RWPE2 (cell line): ENCODE results near the gene LARGE1.

Experiments
- ATAC-seq: fragments of 200-7000 bp; cut with Tn5 transposase; 3 replicates; pipeline ENCODE4 v1.9.1; 2021; ENCODE audit warnings: low read depth
- DNase-seq: peaks from one replicate; pipeline ENCODE4 v3.0.0-alpha.2; 2020; ENCODE audit warnings: low spot score
- H3K27ac ChIP-seq: fragments of 450-650 bp; 2 replicates; pipeline ENCODE4 v1.5.1; 2017; ENCODE audit warnings: mild to moderate bottlenecking; ENCODE audit not compliant: poor library complexity, severe bottlenecking
- H3K27me3 ChIP-seq: fragments of 250-450 bp; sonication (Bioruptor Pico); 2 replicates; pipeline ENCODE4 v1.5.1; 2021; ENCODE audit warnings: mild to moderate bottlenecking, moderate library complexity; ENCODE audit not compliant: insufficient read depth, poor library complexity, severe bottlenecking
- H3K36me3 ChIP-seq: fragments of 250-450 bp; sonication (Bioruptor Pico); 2 replicates; pipeline ENCODE4 v1.5.1; 2020; ENCODE audit warnings: low read depth, mild to moderate bottlenecking, moderate library complexity
- H3K4me1 ChIP-seq: fragments of 250-450 bp; sonication (Bioruptor Pico); 2 replicates; pipeline ENCODE4 v1.5.1; 2021; ENCODE audit warnings: mild to moderate bottlenecking, moderate library complexity; ENCODE audit not compliant: insufficient read depth, poor library complexity, severe bottlenecking
- H3K4me3 ChIP-seq: fragments of 250-450 bp; sonication (Bioruptor Pico); 2 replicates; pipeline ENCODE4 v1.5.1; 2021; ENCODE audit warnings: mild to moderate bottlenecking, moderate library complexity; ENCODE audit not compliant: severe bottlenecking
- H3K9me3 ChIP-seq: fragments of 250-450 bp; sonication (Bioruptor Pico); 2 replicates; pipeline ENCODE4 v1.5.1; 2021; ENCODE audit warnings: mild to moderate bottlenecking, moderate library complexity; ENCODE audit not compliant: severe bottlenecking
- CTCF ChIP-seq: fragments of 450-650 bp; IDR thresholded peaks from one replicate; pipeline ENCODE4 v1.5.1; 2017; ENCODE audit warnings: mild to moderate bottlenecking, moderate library complexity; ENCODE audit not compliant: poor library complexity, severe bottlenecking

The LARGE1 gene

GRCh38 chr22:33748714-33749113 lies 171.6 kb downstream of the LARGE1 start:
- H3K9me3 ChIP-seq: no peaks in the 10 kb centered on the region
- H3K36me3 ChIP-seq: no peaks in the 10 kb centered on the region
- no peaks in the 10 kb centered on the region for H3K4me1 ChIP-seq
- no peak overlapping the region for H3K27ac ChIP-seq
- DNase-seq (no peak), ATAC-seq (no peak)
- no peaks in the 10 kb centered on the region for H3K27me3 ChIP-seq
- no peak for TF ChIP-seq CTCF
- no peak overlapping the region for H3K4me3 ChIP-seq

- no peak overlapping the region for H3K4me3 ChIP-seq
- DNase-seq: no peak
- no peaks in the 10 kb centered on the region for H3K36me3 ChIP-seq
- no peaks in the 10 kb centered on the region for H3K4me1 ChIP-seq
- no peak for TF ChIP-seq CTCF
- H3K27ac ChIP-seq: no peak overlapping the region
- ATAC-seq: no peak
- no peaks in the 10 kb centered on the region for H3K27me3 ChIP-seq
- H3K9me3 ChIP-seq: no peaks in the 10 kb centered on the region
These were observed 172.6 kb downstream of the LARGE1 start for GRCh38 chr22:33747576-33748180.

- Histone ChIP-seq H3K36me3 (no peaks in the 10 kb centered on the region), H3K4me3 (no peak overlapping the region), H3K4me1 (no peaks in the 10 kb centered on the region), H3K9me3 (no peaks in the 10 kb centered on the region), H3K27me3 (no peaks in the 10 kb centered on the region), H3K27ac (no peak overlapping the region)
- no peak for TF ChIP-seq CTCF
- ATAC-seq (no peak), DNase-seq (no peak)
These were observed 173.2 kb downstream of the LARGE1 start for GRCh38 chr22:33747029-33747428.

- TF ChIP-seq CTCF: no peak
- ATAC-seq (no peak), DNase-seq (no peak)
- no peaks in the 10 kb centered on the region for H3K4me1 ChIP-seq
- H3K27me3 ChIP-seq: no peaks in the 10 kb centered on the region
- H3K27ac ChIP-seq: no peak overlapping the region
- no peaks in the 10 kb centered on the region for H3K9me3 ChIP-seq
- H3K4me3 ChIP-seq: no peak overlapping the region
- H3K36me3 ChIP-seq: no peaks in the 10 kb centered on the region
These were observed 173.8 kb downstream of the LARGE1 start for GRCh38 chr22:33746501-33746928.

DNA sequence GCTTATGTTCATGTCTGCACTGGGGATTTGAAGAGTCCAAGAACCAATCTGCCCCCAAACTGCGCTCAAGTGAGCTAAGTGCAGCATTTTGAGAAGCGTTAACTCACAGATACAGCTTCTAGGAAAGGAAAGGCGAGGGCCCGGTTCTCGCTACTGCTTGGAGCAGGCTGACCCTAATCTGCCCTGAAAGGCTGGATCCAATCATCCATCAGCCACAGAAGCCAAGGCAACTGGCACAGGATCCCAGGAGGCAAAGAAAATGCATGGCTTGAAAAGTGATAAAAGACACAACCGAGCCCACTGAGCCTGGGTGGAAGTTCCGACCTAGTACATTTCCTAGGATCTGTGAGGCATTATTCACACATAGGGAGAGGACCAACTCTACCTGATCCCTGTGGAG lies 174.8 kb downstream of the LARGE1 start:
- no peaks in the 10 kb centered on the region for H3K9me3 ChIP-seq

More for the DNA sequence above, 174.8 kb downstream of the LARGE1 start:
- TF ChIP-seq CTCF: no peak
- Histone ChIP-seq H3K4me1 (no peaks in the 10 kb centered on the region), H3K4me3 (no peak overlapping the region), H3K27me3 (no peaks in the 10 kb centered on the region), H3K27ac (no peak overlapping the region), H3K36me3 (no peaks in the 10 kb centered on the region)
- no peak for DNase-seq
- no peak for ATAC-seq
